Fibroblast of peridontal ligament (primary cell): ENCODE results near the gene HMGB4.

Experiments
- DNase-seq: peaks from one replicate; pipeline ENCODE4 v3.0.0-alpha.2; 2010; ENCODE audit errors: extremely low read depth

Gene HMGB4

GRCh38 chr1:33898406-33898805 is 34.5 kb downstream of the HMGB4 start:
- DNase-seq: no peak

- no peak for DNase-seq
Observed at GRCh38 chr1:33898881-33899280, 35.0 kb downstream of the HMGB4 start.

- DNase-seq: no peak
Observed at GRCh38 chr1:33899746-33900145, 35.9 kb downstream of the HMGB4 start.

- no peak for DNase-seq
Observed at GRCh38 chr1:33902486-33903209, 38.8 kb downstream of the HMGB4 start.

GRCh38 chr1:33903210-33903589 is 39.3 kb downstream of the HMGB4 start:
- DNase-seq: no peak

- no peak for DNase-seq
Observed at GRCh38 chr1:33905241-33905640, 41.4 kb downstream of the HMGB4 start.

- DNase-seq: no peak
Observed at GRCh38 chr1:33906156-33906555, 42.3 kb downstream of the HMGB4 start.

GRCh38 chr1:33908324-33908956 is 44.6 kb downstream of the HMGB4 start:
- DNase-seq: no peak
